ENCODE data around the gene GNAI3. TPM values are rescaled to one million over a fixed set of nuclear protein-coding genes. Genes with fewer than 3 reads are reported as not detected.

Gene GNAI3
- total and polyA plus RNA-seq, 2 donors (not counting 1 experiment from before 2014, with no cell fraction given), result 11.4 to 14.4 TPM

DNA sequence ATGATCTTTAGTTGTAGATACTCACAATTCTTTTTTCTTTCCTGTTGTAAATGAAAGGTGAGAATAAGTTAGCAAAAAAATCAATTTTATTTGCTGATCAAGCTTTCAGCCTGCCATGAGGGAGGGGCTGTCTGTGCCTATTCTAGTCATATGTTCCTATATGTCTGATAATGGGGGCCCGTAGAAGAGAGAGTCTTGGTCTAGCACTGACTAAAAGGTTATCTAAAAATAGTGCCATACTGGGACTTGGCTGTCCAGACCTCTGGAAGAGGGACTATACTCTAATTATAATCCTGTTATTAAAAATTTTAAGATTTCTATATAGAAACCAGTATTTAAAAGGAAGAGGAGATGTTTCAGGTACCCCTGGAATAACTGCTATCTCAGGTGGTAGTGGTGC, 18.6 kb downstream of the GNAI3 start:
- Histone ChIP-seq H3K9ac (ENCODE audit: insufficient read depth, low read length) (no peak overlapping the region), H3K79me2 (ENCODE audit: control insufficient read depth, insufficient read depth, low read length) (peaks cover 95% of the 10 kb centered on the region), H3K27ac (ENCODE audit: insufficient read depth, low read length) (no peak overlapping the region), H3K4me3 (replicated peaks in 1 of 4; ENCODE audit: control extremely low read depth in 1 of 4, insufficient read depth in 1 of 4, low read depth in 3 of 4, low read length in 4 of 4) (no peak overlapping the region), H3K36me3 (ENCODE audit: control insufficient read depth, insufficient read depth, low read length) (no peaks in the 10 kb centered on the region), H3K9me3 (ENCODE audit: control insufficient read depth, insufficient read depth, low read depth, low read length) (no peaks in the 10 kb centered on the region), H3K27me3 (ENCODE audit: control insufficient read depth, insufficient read depth, low read length) (no peaks in the 10 kb centered on the region), H2AFZ (ENCODE audit: low read length) (no peak overlapping the region), H4K20me1 (ENCODE audit: control insufficient read depth, extremely low read depth, insufficient read depth, low read length) (peaks cover 1% of the 10 kb centered on the region), H3K4me2 (ENCODE audit: extremely low read depth, insufficient read depth, low read length) (no peak overlapping the region), H3K4me1 (ENCODE audit: control insufficient read depth, extremely low read depth, insufficient read depth, low read length) (no peaks in the 10 kb centered on the region)
- no peak for DNase-seq (ENCODE audit: low read depth in 2 of 2)
- TF ChIP-seq EZH2 (IDR thresholded peaks at IDR 0.05; ENCODE audit: low read length, missing control alignments), result no peak

DNA sequence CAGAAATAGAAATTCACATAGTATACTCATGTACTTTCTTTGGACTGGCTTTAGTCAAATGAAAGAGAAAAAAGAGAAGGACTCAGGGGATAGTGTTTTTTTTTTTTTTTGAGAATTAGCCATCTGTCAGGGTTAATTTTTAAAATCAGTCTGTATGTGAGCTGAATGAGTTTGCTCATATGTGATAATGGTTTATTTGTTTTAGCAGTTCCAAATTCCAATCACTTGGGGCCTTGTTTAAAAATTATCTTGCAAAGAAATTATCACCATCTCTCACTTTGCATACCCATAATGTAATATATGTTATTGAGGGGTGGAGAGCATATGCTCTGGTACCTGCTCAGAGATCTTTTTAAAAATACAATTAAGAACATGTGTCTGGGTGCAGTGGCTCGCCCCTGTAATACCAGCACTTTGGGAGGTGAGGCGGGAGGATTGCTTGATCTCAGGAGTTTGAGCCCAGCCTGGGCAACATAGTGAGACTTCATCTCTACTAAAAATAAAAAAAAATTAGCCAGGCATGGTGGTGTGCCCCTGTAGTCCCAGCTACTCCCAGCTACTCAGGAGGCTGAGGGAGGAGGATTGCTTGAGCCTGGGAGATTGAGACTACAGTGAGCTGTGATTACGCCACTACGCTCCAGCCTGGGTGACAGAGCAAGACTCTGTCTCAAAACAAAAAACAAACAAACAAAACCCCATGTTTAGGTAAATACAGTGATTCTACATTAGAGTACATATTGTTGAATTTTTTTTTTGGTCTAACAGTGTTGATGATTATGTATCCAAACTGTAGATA, 19.7 kb downstream of the GNAI3 start:
- Histone ChIP-seq H2AFZ (ENCODE audit: low read length) (no peak overlapping the region), H4K20me1 (ENCODE audit: control insufficient read depth, extremely low read depth, insufficient read depth, low read length) (peaks cover 1% of the 10 kb centered on the region), H3K4me2 (ENCODE audit: extremely low read depth, insufficient read depth, low read length) (no peak overlapping the region), H3K36me3 (ENCODE audit: control insufficient read depth, insufficient read depth, low read length) (no peaks in the 10 kb centered on the region), H3K9ac (ENCODE audit: insufficient read depth, low read length) (no peak overlapping the region), H3K9me3 (ENCODE audit: control insufficient read depth, insufficient read depth, low read depth, low read length) (no peaks in the 10 kb centered on the region), H3K27me3 (ENCODE audit: control insufficient read depth, insufficient read depth, low read length) (no peaks in the 10 kb centered on the region), H3K27ac (ENCODE audit: insufficient read depth, low read length) (no peak overlapping the region), H3K4me1 (ENCODE audit: control insufficient read depth, extremely low read depth, insufficient read depth, low read length) (no peaks in the 10 kb centered on the region), H3K4me3 (replicated peaks in 1 of 4; ENCODE audit: control extremely low read depth in 1 of 4, insufficient read depth in 1 of 4, low read depth in 3 of 4, low read length in 4 of 4) (no peak overlapping the region), H3K79me2 (ENCODE audit: control insufficient read depth, insufficient read depth, low read length) (peaks cover 94% of the 10 kb centered on the region)
- no peak for DNase-seq (ENCODE audit: low read depth in 2 of 2)
- TF ChIP-seq, protein P1, sequence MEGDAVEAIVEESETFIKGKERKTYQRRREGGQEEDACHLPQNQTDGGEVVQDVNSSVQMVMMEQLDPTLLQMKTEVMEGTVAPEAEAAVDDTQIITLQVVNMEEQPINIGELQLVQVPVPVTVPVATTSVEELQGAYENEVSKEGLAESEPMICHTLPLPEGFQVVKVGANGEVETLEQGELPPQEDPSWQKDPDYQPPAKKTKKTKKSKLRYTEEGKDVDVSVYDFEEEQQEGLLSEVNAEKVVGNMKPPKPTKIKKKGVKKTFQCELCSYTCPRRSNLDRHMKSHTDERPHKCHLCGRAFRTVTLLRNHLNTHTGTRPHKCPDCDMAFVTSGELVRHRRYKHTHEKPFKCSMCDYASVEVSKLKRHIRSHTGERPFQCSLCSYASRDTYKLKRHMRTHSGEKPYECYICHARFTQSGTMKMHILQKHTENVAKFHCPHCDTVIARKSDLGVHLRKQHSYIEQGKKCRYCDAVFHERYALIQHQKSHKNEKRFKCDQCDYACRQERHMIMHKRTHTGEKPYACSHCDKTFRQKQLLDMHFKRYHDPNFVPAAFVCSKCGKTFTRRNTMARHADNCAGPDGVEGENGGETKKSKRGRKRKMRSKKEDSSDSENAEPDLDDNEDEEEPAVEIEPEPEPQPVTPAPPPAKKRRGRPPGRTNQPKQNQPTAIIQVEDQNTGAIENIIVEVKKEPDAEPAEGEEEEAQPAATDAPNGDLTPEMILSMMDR (conservative IDR thresholded peaks at IDR 0.05 in 1 of 2, IDR thresholded peaks at IDR 0.05 in 1 of 2; ENCODE audit: low read depth in 1 of 2, low read length in 2 of 2), result no peak
- no peak for TF ChIP-seq EZH2 (IDR thresholded peaks at IDR 0.05; ENCODE audit: low read length, missing control alignments)

DNA sequence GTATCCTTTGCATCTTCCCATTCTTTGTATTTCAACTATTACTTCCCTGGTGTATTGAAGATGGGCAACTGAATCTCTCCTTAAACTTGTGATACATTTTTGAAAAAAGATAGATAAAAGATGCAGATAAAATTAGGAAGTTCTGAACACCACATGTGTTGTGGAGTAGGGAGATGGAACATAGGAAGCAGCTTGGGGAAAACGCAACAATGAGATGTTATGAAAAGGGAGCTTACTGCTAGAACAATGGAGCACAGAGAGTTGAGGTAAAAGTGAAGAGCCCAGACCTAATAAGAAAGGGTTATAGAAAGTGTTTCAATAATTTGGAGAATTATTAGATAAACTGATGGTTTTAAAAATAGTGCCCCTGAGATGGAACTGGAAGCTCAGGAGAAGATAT, 20.9 kb downstream of the GNAI3 start:
- Histone ChIP-seq H3K36me3 (ENCODE audit: control insufficient read depth, insufficient read depth, low read length) (no peaks in the 10 kb centered on the region), H2AFZ (ENCODE audit: low read length) (no peak overlapping the region), H3K27me3 (ENCODE audit: control insufficient read depth, insufficient read depth, low read length) (no peaks in the 10 kb centered on the region), H3K9ac (ENCODE audit: insufficient read depth, low read length) (no peak overlapping the region), H4K20me1 (ENCODE audit: control insufficient read depth, extremely low read depth, insufficient read depth, low read length) (peaks cover 1% of the 10 kb centered on the region), H3K79me2 (ENCODE audit: control insufficient read depth, insufficient read depth, low read length) (peaks cover 90% of the 10 kb centered on the region), H3K27ac (ENCODE audit: insufficient read depth, low read length) (no peak overlapping the region), H3K4me2 (ENCODE audit: extremely low read depth, insufficient read depth, low read length) (no peak overlapping the region), H3K9me3 (ENCODE audit: control insufficient read depth, insufficient read depth, low read depth, low read length) (no peaks in the 10 kb centered on the region), H3K4me3 (replicated peaks in 1 of 4; ENCODE audit: control extremely low read depth in 1 of 4, insufficient read depth in 1 of 4, low read depth in 3 of 4, low read length in 4 of 4) (no peak overlapping the region), H3K4me1 (ENCODE audit: control insufficient read depth, extremely low read depth, insufficient read depth, low read length) (no peaks in the 10 kb centered on the region)
- TF ChIP-seq, protein P1 (conservative IDR thresholded peaks at IDR 0.05 in 1 of 2, IDR thresholded peaks at IDR 0.05 in 1 of 2; ENCODE audit: low read depth in 1 of 2, low read length in 2 of 2), result no peak
- no peak for TF ChIP-seq EZH2 (IDR thresholded peaks at IDR 0.05; ENCODE audit: low read length, missing control alignments)
- no peak for DNase-seq (ENCODE audit: low read depth in 2 of 2)
